Activated naive CD8-positive, alpha-beta T cell treated with anti-CD3 and anti-CD28 coated beads, Interleukin-2, amount 50 U/mL, for 16 hours (primary cell): ENCODE results near the gene DNAJB5.
"Not testable (repeated sequence)": the region's sequence is repeated elsewhere in the genome, so short reads cannot be mapped to it uniquely, and the experiment has no call there.

ENCODE experiments used
- DNase-seq: peaks from one replicate; pipeline ENCODE4 v3.0.0-alpha.2; 2020; ENCODE audit warnings: low read depth, low spot score

Gene DNAJB5

DNA sequence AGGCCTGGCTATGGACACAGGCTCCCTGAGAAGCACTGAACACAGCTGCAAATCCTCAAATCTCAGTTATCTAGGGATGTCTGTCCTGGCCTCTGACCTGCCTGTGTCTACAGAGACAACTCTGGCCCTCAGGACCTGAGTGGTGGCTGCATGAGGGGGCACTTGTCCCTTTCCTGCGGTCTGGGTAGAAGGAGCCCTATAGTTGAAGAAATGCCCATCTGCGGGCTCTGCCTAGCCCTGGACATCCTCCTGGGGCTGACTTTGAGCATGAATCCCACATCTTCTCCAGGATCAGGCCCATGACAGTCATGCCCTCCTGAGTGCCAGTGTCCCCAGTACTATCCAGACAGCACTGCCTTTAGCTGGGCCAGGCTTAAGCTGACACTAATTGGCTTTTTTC lies 10.0 kb downstream of the DNAJB5 start:
- DNase-seq = no peak

DNA sequence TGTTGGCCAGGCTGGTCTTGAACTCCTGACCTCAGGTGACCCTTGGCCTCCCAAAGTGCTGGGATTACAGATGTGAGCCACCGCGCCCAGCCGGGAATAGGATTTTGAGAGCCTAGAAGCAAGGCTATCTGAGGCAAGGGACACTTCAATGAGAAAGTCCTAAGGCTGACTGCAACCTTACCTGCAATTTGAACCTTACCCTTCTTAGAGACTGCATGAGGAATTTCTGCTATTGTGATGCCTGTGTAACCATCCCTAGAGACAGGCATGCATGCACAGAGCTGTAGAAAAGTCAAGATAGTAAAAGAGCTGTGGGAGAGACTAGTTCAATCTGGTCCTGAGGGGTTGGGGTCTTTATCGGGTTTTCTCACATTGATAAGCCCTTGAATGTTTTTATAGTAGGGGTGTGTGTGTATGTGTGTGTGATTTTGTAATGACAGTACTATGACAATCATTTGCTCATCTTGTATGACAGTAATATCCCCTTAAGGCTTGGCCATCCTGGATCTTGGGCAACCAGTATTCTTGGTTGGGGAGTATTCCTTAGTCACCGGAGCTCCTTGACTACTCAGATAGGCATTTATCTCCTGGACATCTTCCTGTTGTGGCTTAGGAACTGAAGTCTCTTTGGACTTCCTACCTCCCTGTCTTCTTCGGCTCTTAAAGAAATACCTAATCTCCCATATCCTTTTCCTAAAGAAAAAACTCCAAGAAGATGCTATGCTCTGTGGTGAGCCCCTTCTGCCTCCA lies 11.2 kb downstream of the DNAJB5 start:
- no peak for DNase-seq

DNA sequence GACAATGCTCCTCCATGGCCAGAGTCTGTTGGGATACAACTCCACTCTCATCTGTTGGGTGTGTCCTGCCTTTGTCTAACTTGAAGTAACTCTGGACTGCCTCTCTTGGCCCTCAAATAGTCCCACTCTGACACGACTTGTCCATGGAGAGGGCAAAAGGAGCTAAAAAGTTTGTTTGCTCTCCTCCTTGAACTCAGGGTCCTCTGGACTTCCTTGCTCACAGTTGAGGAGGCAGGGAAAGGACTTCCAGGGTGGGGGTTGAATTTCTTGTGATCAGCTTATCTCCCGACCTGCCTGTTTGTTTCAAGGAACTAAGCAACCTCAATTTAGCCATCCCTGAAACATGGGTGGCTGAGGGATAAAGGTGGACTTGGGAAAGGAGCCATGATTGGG lies 11.7 kb downstream of the DNAJB5 start:
- no peak for DNase-seq

DNA sequence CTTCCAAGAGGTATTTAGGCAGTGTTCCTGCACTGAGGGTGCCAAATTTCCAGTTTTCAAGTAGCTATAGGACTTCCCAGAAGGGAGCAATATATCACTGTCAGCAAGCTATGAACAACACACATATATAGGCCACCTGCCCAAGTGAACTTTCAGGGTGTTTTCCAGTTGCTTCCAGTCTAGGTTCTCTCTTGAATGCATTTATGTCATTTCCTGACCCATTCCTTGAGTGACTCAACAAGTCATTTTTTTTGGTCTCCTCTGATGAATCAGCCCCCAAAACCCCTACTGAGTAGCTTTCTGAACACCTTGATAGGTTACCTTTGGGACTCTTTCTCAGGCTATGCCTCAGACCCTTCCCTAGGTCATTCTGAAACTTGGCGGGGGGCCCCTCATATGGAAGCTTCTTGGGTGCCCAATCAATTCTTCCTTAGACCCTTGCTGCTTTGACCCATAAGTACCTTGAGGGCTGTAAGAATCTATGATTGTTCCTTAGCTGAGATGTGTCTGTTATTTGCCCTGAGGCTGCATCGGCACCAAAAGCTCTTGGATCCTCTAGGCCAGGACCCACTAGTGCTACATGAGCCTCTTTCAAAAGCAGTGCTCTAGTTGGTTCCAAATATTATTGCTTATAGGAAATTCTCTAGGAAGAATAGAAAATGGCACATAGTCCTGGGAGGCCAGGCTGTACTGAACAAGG lies 12.4 kb downstream of the DNAJB5 start:
- no peak for DNase-seq

DNA sequence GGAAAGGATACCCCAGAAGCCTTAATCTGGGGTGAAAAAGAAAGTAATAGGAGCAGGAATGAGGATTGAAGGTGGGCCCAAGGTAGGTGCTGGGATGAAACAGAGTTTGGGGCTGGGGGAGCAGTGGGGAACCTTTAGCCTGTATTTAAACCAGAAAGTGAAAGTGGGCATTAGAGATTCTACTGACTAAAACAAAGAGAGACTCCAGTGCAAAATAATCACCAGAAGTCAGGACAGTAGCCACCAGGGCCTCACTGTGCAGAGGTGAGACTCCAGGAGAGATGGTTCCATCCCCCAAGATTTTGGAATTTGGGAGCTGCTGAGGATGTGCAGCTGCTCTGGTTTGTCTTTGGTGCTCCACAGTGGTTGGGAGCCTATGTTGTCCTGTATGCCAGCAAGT lies 13.1 kb downstream of the DNAJB5 start:
- DNase-seq = no peak

DNA sequence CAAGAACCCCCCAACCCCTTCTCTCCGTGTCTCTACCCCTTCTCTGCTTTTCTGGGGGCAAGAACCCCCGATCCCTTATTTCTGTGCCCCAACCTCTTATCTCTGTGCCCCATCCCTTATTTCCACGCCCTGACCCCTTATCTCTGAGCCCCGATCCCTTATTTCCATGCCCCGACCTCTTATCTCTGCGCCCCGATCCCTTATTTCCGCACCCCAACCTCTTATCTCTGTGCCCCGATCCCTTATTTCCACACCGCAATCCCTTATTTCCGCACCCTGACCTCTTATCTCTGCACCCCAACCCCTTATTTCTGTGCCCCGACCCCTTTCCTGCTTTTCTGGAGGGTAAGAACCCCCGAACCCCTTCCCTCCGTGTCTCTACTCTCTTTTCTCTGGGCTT lies 14.8 kb downstream of the DNAJB5 start:
- not testable (repeated sequence) for DNase-seq

DNA sequence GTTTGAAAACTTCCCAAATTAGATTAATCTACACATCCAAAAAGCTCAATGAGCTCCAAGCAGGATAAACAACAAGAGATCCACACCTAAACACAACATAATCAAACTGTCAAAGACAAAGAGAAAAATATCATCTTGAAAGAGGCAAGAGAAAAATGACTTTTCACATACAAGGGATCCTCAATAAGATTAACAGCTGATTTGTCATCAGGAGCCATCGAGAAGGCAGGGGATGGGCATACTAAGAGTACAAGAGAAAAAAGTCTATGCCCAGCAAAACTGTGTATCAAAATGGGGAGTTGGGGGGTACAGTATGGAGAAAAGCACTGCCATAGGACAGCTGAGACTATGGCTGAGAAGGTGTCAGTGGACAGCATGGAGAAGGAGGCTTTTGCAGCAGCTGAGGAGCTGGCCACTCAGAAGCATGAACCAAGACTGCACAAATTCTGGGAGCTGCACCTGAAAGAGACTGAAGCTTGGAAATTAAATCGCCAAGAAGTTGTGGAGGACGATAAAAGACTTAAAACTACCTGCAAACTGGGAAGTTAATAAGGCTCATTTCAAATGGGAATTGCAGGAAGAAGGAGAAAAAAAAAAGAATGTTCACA lies 20.9 kb downstream of the DNAJB5 start:
- no peak for DNase-seq

DNA sequence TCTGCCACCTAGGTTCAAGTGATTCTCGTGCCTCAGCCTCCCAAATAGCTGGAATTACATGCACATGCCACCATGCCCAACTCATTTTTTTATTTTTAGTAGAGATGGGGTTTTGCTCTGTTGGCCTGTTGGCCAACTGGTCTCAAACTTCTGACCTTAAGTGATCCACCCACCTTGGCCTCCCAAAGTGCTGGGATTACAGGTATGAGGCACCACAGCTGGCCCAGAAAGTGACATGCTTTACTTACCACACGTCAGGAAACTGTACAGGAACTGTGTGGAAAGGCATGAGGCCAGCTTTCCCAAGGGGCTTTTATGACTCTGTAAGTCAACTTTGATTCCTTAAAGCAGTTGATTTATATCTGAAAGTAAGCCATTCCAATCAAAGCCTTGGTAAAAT lies 25.0 kb downstream of the DNAJB5 start:
- DNase-seq = no peak

DNA sequence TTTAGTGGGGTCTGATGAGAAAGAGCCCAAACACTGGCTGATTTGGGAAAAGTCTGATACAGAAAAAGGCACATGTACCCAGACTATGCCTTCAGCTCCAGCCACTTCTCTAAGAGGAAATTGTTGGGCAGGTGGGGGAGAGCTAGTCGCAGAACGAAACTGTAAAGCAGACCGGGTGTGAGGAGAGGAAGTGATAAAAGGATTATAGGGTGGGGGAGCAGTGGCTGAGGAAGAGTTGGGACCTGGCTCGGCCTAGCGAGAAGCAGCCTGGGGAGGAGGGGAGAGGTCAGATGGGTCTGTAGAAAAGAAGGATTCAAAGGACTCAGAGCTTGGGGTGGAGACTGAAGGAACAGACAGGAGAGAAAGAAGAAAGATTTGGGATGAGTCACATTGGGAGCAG lies 33.9 kb downstream of the DNAJB5 start:
- not testable (repeated sequence) for DNase-seq

DNA sequence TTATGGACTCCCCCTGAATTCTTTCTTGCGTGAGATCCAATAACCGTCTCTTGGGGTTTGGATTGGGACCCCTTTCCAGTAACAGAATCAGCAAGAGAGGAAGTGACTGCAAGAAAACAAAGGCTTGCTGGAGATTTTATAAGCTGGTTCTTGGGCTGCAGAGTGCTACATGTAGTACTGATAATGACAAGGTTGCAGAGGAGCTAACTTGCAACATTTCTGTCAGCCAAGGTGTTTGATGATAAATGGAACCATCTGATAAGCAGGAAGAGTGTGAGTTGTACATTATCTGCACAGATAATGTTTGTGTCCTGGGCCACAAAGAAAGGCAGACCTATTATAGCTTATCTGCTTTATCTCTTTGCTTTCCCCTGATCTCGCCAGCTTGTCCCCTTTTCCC lies 37.1 kb downstream of the DNAJB5 start:
- DNase-seq = no peak

DNA sequence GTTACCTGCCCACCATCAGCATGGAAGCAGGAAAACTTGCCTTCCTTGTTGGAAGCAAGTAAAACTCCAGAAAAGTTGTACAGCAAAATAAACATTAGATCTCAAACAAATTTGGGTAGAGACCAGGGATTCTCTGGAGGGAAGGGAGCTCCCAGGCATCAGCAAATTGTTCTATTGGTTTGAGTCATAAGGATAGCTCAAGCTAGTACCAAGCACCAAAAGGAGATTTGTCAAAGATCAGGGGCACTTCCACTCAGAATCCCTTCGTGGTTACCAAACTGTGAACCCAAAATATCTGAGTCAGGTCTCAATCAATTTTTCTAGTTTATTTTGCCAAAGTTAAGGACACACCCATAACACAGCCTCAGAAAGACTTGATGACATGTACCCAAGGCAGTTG lies 37.8 kb downstream of the DNAJB5 start:
- no peak for DNase-seq

DNA sequence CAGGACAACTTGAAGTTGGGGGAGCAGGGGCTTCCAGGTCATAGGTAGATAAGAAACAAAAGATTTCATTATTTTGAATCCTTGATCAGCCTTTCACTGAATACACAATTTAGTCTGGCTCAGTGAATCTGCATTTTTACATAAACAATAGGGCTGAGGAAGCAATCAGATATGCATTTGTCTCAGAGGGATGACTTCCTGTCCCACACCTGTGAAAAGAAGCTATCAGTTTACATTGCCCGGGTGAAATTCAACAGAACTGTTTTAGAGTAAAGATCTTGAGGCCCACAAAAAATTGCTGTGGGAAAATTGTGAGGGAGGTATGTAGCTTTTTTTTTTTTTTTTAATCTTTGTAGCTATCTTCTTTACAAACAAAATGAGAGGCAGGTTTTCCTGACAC lies 38.3 kb downstream of the DNAJB5 start:
- DNase-seq = no peak

DNA sequence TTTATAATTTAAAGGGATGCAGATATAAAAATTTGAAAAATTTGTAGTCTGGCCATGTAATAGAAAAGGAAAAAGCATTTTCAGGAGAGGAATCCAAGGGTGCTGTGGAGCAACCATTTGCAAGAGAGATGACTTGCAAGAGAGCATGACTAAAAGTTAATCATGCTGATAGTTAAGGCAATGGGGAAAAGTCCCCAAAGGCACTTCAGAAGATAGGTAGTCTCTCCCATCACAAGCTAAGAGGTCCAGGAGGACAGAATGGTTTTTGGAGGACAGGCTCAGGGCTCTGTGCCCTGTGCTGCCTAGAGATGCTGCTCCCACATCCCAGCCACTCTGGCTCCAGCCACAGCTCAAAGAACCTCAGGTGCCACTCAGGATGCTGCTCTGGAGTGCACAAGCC lies 38.8 kb downstream of the DNAJB5 start:
- no peak for DNase-seq

DNA sequence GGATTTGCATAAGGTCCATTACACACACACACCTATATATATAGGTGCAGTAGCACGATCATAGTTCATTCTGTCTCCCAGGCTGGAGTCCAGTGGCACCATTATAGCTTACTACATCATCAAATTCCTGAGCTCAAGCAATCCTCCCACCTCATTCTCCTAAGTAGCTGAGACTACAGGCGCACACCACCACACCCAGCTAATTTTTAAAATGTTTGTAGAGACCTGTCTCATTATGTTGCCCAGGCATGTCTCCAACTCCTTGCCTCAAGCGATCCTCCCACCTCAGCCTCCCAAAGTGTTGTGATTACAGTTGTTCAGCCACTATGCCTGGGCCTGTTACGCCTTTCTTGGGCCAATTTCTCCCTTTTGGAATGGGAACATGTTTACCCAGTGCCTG lies 39.7 kb downstream of the DNAJB5 start:
- DNase-seq = no peak

DNA sequence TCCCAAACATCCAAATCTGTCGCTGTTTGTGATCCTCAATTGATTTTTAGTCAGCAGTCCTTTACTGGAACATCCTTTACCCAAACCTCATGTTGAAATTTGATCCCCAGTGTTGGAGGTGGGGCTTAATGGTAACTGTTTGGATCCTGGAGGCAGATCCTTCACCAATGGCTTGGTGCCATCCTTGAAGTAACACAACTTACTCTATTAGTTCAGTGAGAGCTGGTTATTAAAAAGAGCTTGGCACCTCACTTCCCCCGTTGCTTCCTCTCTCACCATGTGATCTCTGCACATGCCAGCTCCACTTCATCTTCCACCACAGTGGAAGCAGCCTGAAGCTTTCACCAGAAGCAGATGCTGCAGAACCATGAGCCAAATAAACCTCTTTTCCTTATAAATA lies 40.3 kb downstream of the DNAJB5 start:
- no peak for DNase-seq

DNA sequence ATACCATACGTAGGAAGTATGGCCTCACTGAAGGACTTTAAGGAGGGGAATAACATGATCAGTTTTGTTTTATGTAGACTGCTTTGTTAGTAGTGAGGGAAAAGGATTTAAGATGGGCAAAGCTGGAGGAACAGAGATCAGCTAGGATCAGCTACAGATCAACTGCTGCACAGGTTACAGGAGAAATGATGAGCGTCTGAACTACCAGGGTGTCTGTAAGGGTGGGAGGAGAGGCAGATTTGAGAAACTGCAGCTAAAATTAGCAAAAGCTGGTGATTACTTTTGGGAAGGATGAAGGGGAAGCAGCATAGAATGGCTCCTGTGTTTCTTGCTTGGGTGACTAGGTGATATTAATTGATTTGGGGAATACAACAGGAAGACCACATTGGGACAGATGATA lies 43.6 kb downstream of the DNAJB5 start:
- DNase-seq = no peak

DNA sequence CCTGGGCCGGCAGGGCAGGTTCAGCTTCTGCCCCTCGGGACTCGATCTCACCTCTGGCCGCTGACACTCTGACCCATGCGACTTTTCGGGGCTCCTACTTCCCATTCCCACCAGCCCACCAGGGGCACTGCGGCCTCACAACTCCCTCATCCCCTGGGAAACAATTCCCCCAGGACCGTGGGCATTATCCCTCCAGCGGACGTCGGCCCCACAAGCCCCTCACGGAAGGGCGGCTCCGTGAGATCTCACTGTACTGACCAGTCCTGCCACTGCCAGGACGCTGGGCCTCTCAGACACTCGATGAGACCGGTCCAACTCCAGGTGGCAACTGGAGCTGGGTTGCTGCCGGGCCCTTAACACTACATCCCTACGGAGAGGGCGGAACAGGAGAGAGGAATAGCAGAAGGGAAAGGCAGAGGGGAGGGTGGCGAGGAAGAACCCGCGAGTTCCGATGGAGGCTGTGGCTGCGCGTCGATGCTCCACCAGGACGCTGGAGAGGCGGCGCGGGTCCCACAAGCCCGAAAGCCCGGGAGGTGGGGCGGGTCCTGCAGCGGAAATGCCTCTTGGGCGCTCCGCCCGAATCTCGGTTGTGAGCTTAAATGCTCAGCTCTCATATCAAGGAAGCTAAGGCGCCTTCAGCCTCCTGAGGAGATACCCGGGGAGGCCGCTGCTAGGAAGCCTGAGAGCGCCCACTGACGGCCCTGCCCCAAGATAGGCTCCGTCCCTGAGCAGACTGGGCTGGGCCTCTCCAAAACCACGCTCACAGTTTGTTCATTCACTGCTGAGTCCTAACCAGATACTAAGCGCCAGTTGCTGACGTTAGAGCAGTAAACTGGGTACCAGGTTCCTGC lies 46.5 kb downstream of the DNAJB5 start:
- no peak for DNase-seq

DNA sequence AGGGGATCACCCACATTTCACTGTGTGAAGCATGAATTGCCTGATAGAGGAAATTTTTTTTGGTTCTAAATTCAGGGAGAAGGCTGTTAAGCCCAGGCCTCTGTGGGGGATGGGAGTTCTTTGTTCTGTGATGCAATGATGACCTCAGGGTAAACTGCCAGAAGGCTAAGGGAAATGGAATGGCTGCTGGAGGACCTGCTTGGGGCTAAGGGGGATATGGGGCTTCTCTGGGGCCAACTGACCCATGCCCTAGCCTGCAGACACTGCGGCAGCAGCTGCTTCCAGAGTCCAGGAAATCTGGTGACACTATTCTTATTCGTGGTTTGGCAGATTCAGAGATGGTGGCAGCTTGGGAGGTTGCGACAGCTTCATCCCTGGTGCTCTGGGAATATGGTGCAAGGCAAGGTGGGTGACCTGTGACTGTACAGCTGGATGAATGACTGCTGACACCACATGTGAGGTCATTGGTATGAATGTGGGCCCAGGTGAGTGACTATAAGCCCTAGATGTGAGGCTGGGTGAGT lies 52.6 kb downstream of the DNAJB5 start:
- no peak for DNase-seq

DNA sequence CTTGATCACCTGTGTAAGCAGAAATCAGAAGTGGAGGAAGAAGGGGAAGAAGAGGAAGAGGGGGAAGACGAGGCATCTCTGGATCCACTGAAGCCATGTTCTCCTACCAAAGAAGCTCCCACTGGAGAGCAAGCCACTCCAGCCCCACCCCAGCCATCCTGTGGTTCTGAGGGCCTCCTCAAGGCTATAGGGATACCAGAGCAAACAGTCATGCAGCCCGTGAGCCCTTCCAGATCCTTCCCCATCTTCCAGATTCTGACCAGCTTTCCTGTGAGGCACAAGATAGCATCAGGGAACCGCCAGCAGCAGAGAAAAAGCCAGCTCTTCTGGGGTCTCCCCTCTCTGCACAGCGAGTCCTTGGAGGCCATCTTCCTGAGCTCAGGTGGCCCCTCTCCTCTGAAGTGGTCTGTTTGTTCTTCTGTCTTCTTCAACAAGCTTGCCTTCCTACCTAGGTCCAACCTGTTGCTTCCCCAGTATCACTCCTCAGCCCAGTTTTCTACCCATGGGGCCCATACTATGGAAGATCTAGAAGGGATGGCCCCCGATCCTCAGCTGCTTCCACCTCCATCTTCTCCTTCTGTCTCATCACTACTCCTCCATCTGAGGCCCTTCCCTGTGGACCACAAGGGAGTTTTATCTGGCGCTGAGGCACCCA lies 53.5 kb downstream of the DNAJB5 start:
- DNase-seq = no peak

DNA sequence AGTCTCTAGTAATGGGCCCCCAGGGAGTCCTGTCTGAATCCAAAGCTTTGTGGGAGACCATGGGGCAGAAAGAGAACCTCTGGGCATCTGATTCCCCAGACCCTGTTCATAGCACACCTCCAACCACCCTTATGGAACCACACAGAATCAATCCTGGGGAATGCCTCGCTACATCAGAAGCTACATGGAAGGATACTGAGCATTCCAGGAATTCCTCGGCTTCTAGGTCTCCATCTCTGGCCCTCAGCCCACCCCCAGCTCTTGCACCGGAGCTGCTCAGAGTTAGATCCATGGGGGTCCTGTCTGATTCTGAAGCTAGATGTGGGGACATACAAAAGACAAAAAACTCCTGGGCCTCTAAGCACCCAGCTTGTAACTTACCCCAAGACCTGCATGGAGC lies 54.5 kb downstream of the DNAJB5 start:
- DNase-seq = no peak
